GM23248 (cell line): ENCODE results near the gene EEF2K. TPM values are rescaled to one million over a fixed set of nuclear protein-coding genes. Genes with fewer than 3 reads are reported as not detected.

Source experiments
- DNase-seq: peaks from one replicate; pipeline ENCODE4 v3.0.0-alpha.2; 2015
- H2AFZ ChIP-seq: fragments of 200-600 bp; sonication (generic); 2 replicates; pipeline ENCODE4 v1.6.1; 2016; ENCODE audit warnings: antibody characterized with exemption
- H3F3A ChIP-seq: fragments of 200-600 bp; sonication (generic); 2 replicates; pipeline ENCODE4 v1.6.1; 2016; ENCODE audit warnings: mild to moderate bottlenecking, antibody characterized with exemption, mixed run types; ENCODE audit not compliant: insufficient read depth
- H3K27ac ChIP-seq: fragments of 200-600 bp; sonication (generic); 2 replicates; pipeline ENCODE4 v1.5.1; 2016; ENCODE audit warnings: mild to moderate bottlenecking
- H3K27me3 ChIP-seq: fragments of 200-600 bp; sonication (generic); replicated peaks from 2 replicates; pipeline ENCODE4 v1.6.1; 2016; ENCODE audit warnings: mild to moderate bottlenecking; ENCODE audit not compliant: insufficient read depth
- H3K36me3 ChIP-seq: fragments of 200-600 bp; sonication (generic); 2 replicates; pipeline ENCODE4 v1.6.1; 2016; ENCODE audit warnings: low read depth, mild to moderate bottlenecking
- H3K4me1 ChIP-seq: fragments of 200-600 bp; sonication (generic); 2 replicates; pipeline ENCODE4 v1.6.1; 2016; ENCODE audit warnings: mild to moderate bottlenecking; ENCODE audit not compliant: insufficient read depth
- H3K4me2 ChIP-seq: fragments of 200-600 bp; sonication (generic); one replicate; pipeline ENCODE4 v1.6.1; 2016; ENCODE audit warnings: mild to moderate bottlenecking; ENCODE audit not compliant: unreplicated experiment
- H3K4me3 ChIP-seq: fragments of 200-600 bp; sonication (generic); 2 replicates; pipeline ENCODE4 v1.5.1; 2016; ENCODE audit warnings: mild to moderate bottlenecking
- H3K79me2 ChIP-seq: fragments of 200-600 bp; sonication (generic); 2 replicates; pipeline ENCODE4 v1.6.1; 2016; ENCODE audit warnings: mild to moderate bottlenecking; ENCODE audit not compliant: insufficient read depth
- H3K9ac ChIP-seq: fragments of 200-600 bp; sonication (generic); 2 replicates; pipeline ENCODE4 v1.6.1; 2016; ENCODE audit warnings: mild to moderate bottlenecking
- H3K9me2 ChIP-seq: fragments of 200-600 bp; sonication (generic); 2 replicates; pipeline ENCODE4 v1.6.1; 2016; ENCODE audit warnings: mixed run types, mild to moderate bottlenecking, moderate library complexity; ENCODE audit not compliant: insufficient read depth
- H3K9me3 ChIP-seq: fragments of 200-600 bp; sonication (generic); one replicate; pipeline ENCODE4 v1.6.1; 2017; ENCODE audit warnings: low read depth
- H4K20me1 ChIP-seq: fragments of 200-600 bp; sonication (generic); 2 replicates; pipeline ENCODE4 v1.6.0; 2016; ENCODE audit not compliant: insufficient read depth
- EZH2 ChIP-seq: fragments of 200-600 bp; sonication (generic); IDR thresholded peaks from 2 replicates; pipeline ENCODE4 v1.6.1; 2018; ENCODE audit warnings: antibody characterized with exemption, mild to moderate bottlenecking; ENCODE audit not compliant: insufficient read depth, poor library complexity, severe bottlenecking
- EZH2phosphoT487 ChIP-seq: fragments of 200-600 bp; sonication (generic); IDR thresholded peaks from 2 replicates; pipeline ENCODE4 v1.6.1; 2018; ENCODE audit warnings: antibody characterized with exemption, moderate library complexity, mild to moderate bottlenecking, low read depth; ENCODE audit not compliant: insufficient read depth
- WGBS, 2 experiments: methylation state at CpG; one replicate each; pipeline ENCODE4 v1.1.6; 2015 to 2017; ENCODE audit warnings: low lambda C conversion rate in 2 of 2, low coverage in 1 of 2; ENCODE audit errors: missing lambda C conversion rate in 2 of 2; 5-methylcytosine and 5-hydroxymethylcytosine counted together
- in situ Hi-C: fragments of 300-500 bp; cut with MboI; formaldehyde crosslinking; loops from 2 replicates; pipeline ENCODE4 v1.15.0; 2020
- polyA plus RNA-seq: library from polyadenylated mRNA; unstranded; fragments of >200 nt; fragmentation: Nextera tagmentation; extraction: Ambion mirVana; gene quantifications from 2 replicates; pipeline ENCODE4 v1.2.1, GENCODE V29; 2016
- total RNA-seq: library from RNA; depleted of rRNA; stranded (reverse); fragments of >200 nt; shearing (Covaris generic); gene quantifications from 2 replicates; pipeline ENCODE4 v1.2.3, GENCODE V29; 2014; rRNA removed

Gene EEF2K
- 16.3 and 16.6 TPM in 2 replicates for total RNA-seq
- 6.9 and 8.7 TPM in 2 replicates for polyA plus RNA-seq

GRCh38 chr16:22206013-22206841 is at the start of gene EEF2K:
EEF2K (plus strand) TSS chr16:22206278; CDS start chr16:22225730, 19,452 bp downstream.
- peak; percentile 98 for DNase-seq
- Histone ChIP-seq H3K36me3 (no peaks in the 10 kb centered on the region), H3K79me2 (peaks cover 48% of the 10 kb centered on the region), H3K9me2 (no peaks in the 10 kb centered on the region), H3F3A (peaks cover 12% of the 10 kb centered on the region), H4K20me1 (0 out of 2 replicates have a peak, but pooled peaks cover 1% of the 10 kb centered on the region), H3K4me3 (peak within 1 kb of the TSS; percentile 80), H3K9me3 (no peaks in the 10 kb centered on the region), H3K4me1 (peaks cover 16% of the 10 kb centered on the region), H3K27ac (peak within 1 kb of the TSS; percentile 88), H3K27me3 (no peaks in the 10 kb centered on the region), H2AFZ (peak within 1 kb of the TSS; percentile 95), H3K4me2 (peak within 1 kb of the TSS; percentile 86), H3K9ac (peak within 1 kb of the TSS; percentile 94)
- TF ChIP-seq EZH2phosphoT487 (no peak), EZH2 (no peak)
- in situ Hi-C loops = no loop called here
- 1% methylated on average over 46 to 60 of the region's 74 CpGs for WGBS, 2 experiments

GRCh38 chr16:22161401-22161800 is 44.7 kb upstream of the EEF2K start:
- Histone ChIP-seq H3K36me3 (no peaks in the 10 kb centered on the region), H3K4me1 (no peaks in the 10 kb centered on the region), H3K4me2 (no peak overlapping the region), H2AFZ (no peak overlapping the region), H3K79me2 (no peaks in the 10 kb centered on the region), H3K4me3 (no peak overlapping the region), H3K9me3 (no peaks in the 10 kb centered on the region), H3K9me2 (no peaks in the 10 kb centered on the region), H4K20me1 (no peaks in the 10 kb centered on the region), H3F3A (no peaks in the 10 kb centered on the region), H3K27me3 (peaks cover 23% of the 10 kb centered on the region), H3K27ac (no peak overlapping the region), H3K9ac (no peak overlapping the region)
- in situ Hi-C loops = no loop called here
- no peak for TF ChIP-seq EZH2
- no peak for TF ChIP-seq EZH2phosphoT487
- no peak for DNase-seq

GRCh38 chr16:22161999-22162655 is 44.0 kb upstream of the EEF2K start, which contains the start of gene SDR42E2:
SDR42E2 (plus strand) TSS chr16:22162506; CDS start chr16:22165583, 3,077 bp downstream.
- Histone ChIP-seq H3K27me3 (peaks cover 23% of the 10 kb centered on the region), H2AFZ (no peak within 1 kb of the TSS), H3K9ac (no peak within 1 kb of the TSS), H3K4me3 (no peak within 1 kb of the TSS), H3K9me2 (no peaks in the 10 kb centered on the region), H3K36me3 (no peaks in the 10 kb centered on the region), H3K4me1 (no peaks in the 10 kb centered on the region), H3F3A (no peaks in the 10 kb centered on the region), H4K20me1 (no peaks in the 10 kb centered on the region), H3K27ac (no peak within 1 kb of the TSS), H3K4me2 (no peak within 1 kb of the TSS), H3K9me3 (no peaks in the 10 kb centered on the region), H3K79me2 (no peaks in the 10 kb centered on the region)
- DNase-seq = no peak
- 6 to 17% methylated on average over 8 to 40 of the region's 40 CpGs for WGBS, 2 experiments
- in situ Hi-C loops = no loop called here
- no peak for TF ChIP-seq EZH2phosphoT487
- no peak for TF ChIP-seq EZH2

GRCh38 chr16:22162656-22163009 is 43.4 kb upstream of the EEF2K start:
- H3K9ac ChIP-seq = no peak overlapping the region
- WGBS, 2 experiments = 23 to 35% methylated on average over 13 to 14 of the region's 14 CpGs

More at GRCh38 chr16:22162656-22163009, 43.4 kb upstream of the EEF2K start:
- no peak for TF ChIP-seq EZH2
- no peak for TF ChIP-seq EZH2phosphoT487
- Histone ChIP-seq H4K20me1 (no peaks in the 10 kb centered on the region), H3K27me3 (peaks cover 23% of the 10 kb centered on the region), H3K9me3 (no peaks in the 10 kb centered on the region), H3K9me2 (no peaks in the 10 kb centered on the region), H3K27ac (no peak overlapping the region), H2AFZ (no peak overlapping the region), H3K4me1 (no peaks in the 10 kb centered on the region), H3F3A (no peaks in the 10 kb centered on the region), H3K4me2 (no peak overlapping the region), H3K36me3 (no peaks in the 10 kb centered on the region), H3K4me3 (no peak overlapping the region), H3K79me2 (no peaks in the 10 kb centered on the region)
- DNase-seq = no peak
- in situ Hi-C loops = no loop called here
